ENCODE data around the gene FNTB. TPM values are rescaled to one million over a fixed set of nuclear protein-coding genes. Genes with fewer than 3 reads are reported as not detected.

FNTB gene
- total and polyA plus RNA-seq, 2 of the 8 experiments (the other 6 are each of a cell fraction or from before 2014, with no cell fraction given), result 16.0 to 20.7 TPM

GRCh38 chr14:65069874-65070413 is 83.2 kb downstream of the FNTB start (continued):
- no peak for TF ChIP-seq GABPA (IDR thresholded peaks at IDR 0.05; ENCODE audit: borderline replicate concordance, insufficient read depth, low read length)
- no peak for TF ChIP-seq HDAC6 (IDR thresholded peaks at IDR 0.05; ENCODE audit: low read depth, low read length)
